ENCODE measurements around the gene ZFPM1.
"Not testable (repeated sequence)": the region's sequence is repeated elsewhere in the genome, so short reads cannot be mapped to it uniquely, and the experiment has no call there.

GRCh38 chr16:88470696-88471095 lies 17.6 kb downstream of the ZFPM1 start:
- not testable (repeated sequence) for TF ChIP-seq POLR2AphosphoS5, CTCF, POLR2A (IDR thresholded peaks at IDR 0.05)
